ENCODE data around the gene CDPF1. TPM values are rescaled to one million over a fixed set of nuclear protein-coding genes. Genes with fewer than 3 reads are reported as not detected.

Gene CDPF1
- total and polyA plus RNA-seq, 4 donors: 8.9 to 17.2 (median 12.4) TPM

GRCh38 chr22:46280063-46280817 is 30.1 kb upstream of the CDPF1 start:
- Histone ChIP-seq H3K4me1 (ENCODE audit: control insufficient read depth in 5 of 5, insufficient read depth in 5 of 5, low read length in 5 of 5) (no peaks in the 10 kb centered on the region), H3K9me3 (ENCODE audit: control insufficient read depth in 4 of 4, insufficient read depth in 3 of 4, low read length in 3 of 4) (no peaks in the 10 kb centered on the region), H3K4me3 (no peak overlapping the region), H3K9ac (ENCODE audit: insufficient read depth in 1 of 2, low read length in 2 of 2) (no peak overlapping the region), H3K27ac (ENCODE audit: low read depth in 1 of 2, low read length in 1 of 2) (peak overlapping the region in 1 of 2 donors; percentile 52), H3K27me3 (ENCODE audit: control insufficient read depth in 3 of 3, insufficient read depth in 3 of 3, low read length in 2 of 3) (no peaks in the 10 kb centered on the region), H3K36me3 (ENCODE audit: control insufficient read depth in 4 of 4, insufficient read depth in 4 of 4, low read length in 4 of 4) (peaks cover 19 to 67% (median 44%) of the 10 kb centered on the region in 4 donors)
- DNase-seq (no peak), ATAC-seq (ENCODE audit: insufficient read depth, low FRiP score) (no peak)
- WGBS, 2 donors: 95 to 100% methylated on average over 11 to 12 of the region's 12 CpGs
- TF ChIP-seq CTCF (IDR thresholded peaks at IDR 0.05; ENCODE audit: control extremely low read depth, extremely low read depth): no peak

DNA sequence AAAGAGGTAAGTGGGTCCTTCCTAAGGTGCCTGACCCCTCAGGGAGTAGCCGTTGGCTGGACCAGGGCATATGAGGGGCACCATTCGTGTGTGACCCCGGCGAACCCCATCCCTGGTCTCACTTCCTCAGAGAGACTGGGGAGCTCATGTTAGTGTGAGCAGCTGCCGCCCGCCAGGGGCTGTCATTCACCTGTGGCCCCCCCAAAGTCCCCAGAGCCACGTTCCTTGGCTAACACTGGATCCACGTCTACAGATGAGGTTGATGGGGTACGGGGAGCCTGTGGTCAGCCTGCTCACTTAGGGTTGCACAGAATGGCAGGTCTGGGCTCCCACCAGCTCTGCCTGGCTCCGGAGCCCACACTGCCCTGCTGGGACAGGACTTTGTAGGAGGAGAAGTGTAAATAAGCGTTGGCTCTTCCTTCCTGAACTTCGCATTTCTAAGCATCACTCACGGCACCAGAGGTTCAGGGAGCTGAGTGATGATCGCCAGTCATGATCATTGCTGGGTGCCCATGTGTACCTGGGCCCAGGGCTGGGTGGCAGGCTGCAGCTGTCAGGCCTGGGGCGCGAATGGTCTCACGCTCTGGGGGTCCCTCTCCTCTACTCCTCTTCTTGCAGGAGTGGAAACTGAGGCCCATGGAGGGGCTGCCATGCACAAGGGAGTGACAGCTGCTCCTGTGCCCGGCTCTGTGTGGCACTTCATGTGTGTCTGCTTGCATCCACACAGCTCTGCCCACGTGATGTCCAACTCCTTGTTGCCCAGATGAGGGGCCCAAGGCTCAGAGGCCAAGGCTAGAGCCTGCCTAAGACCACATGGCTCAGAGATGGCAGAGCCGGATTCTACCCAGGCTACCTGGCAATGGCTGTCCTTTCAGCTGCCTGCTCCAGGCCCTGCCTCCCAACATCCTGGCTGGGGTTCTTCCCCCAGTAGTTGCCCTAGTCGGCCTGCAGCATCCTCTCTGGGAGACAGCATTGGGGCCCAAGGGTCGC is 28.9 kb upstream of the CDPF1 start:
- H3K36me3 ChIP-seq (ENCODE audit: control insufficient read depth in 4 of 4, insufficient read depth in 4 of 4, low read length in 4 of 4): peaks cover 14 to 68% (median 42%) of the 10 kb centered on the region in 4 donors
- no peak overlapping the region for H3K4me3 ChIP-seq
- no peaks in the 10 kb centered on the region for H3K4me1 ChIP-seq (ENCODE audit: control insufficient read depth in 5 of 5, insufficient read depth in 5 of 5, low read length in 5 of 5)
- WGBS, 2 donors: 94 to 97% methylated on average over 22 of the region's 22 CpGs
- H3K27me3 ChIP-seq (ENCODE audit: control insufficient read depth in 3 of 3, insufficient read depth in 3 of 3, low read length in 2 of 3): no peaks in the 10 kb centered on the region
- H3K9ac ChIP-seq (ENCODE audit: insufficient read depth in 1 of 2, low read length in 2 of 2): no peak overlapping the region
- no peaks in the 10 kb centered on the region for H3K9me3 ChIP-seq (ENCODE audit: control insufficient read depth in 4 of 4, insufficient read depth in 3 of 4, low read length in 3 of 4)
- H3K27ac ChIP-seq (ENCODE audit: low read depth in 1 of 2, low read length in 1 of 2): no peak overlapping the region
- DNase-seq (no peak), ATAC-seq (ENCODE audit: insufficient read depth, low FRiP score) (no peak)
- TF ChIP-seq CTCF (IDR thresholded peaks at IDR 0.05; ENCODE audit: control extremely low read depth, extremely low read depth): no peak

DNA sequence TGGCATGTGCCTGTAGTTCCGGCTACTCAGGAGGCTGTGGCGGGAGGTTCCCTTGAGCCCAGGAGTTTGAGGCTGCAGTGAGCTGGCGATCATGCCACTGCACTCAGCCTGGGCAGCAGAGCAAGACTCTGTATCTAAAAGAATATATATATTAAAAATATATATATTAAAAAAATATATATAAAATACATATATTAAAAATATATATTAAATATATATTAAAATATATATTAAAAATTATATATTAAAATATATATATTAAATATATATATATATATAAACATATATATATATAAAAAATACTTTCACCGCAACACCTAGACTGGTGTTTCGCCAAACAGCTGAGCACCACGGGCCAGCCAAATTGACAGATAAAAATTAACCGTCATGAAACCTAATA is 26.5 kb upstream of the CDPF1 start:
- no peak overlapping the region for H3K27ac ChIP-seq (ENCODE audit: low read depth in 1 of 2, low read length in 1 of 2)
- H3K4me3 ChIP-seq: no peak overlapping the region
- no peaks in the 10 kb centered on the region for H3K4me1 ChIP-seq (ENCODE audit: control insufficient read depth in 5 of 5, insufficient read depth in 5 of 5, low read length in 5 of 5)
- TF ChIP-seq CTCF (IDR thresholded peaks at IDR 0.05; ENCODE audit: control extremely low read depth, extremely low read depth): no peak
- H3K9ac ChIP-seq (ENCODE audit: insufficient read depth in 1 of 2, low read length in 2 of 2): no peak overlapping the region
- 98 to 99% methylated on average over 7 of the region's 7 CpGs for WGBS, 2 donors
- no peak for DNase-seq
- H3K9me3 ChIP-seq (ENCODE audit: control insufficient read depth in 4 of 4, insufficient read depth in 3 of 4, low read length in 3 of 4): no peaks in the 10 kb centered on the region
- ATAC-seq (ENCODE audit: insufficient read depth, low FRiP score): no peak
- peaks cover 11 to 72% (median 49%) of the 10 kb centered on the region in 4 donors for H3K36me3 ChIP-seq (ENCODE audit: control insufficient read depth in 4 of 4, insufficient read depth in 4 of 4, low read length in 4 of 4)
- no peaks in the 10 kb centered on the region for H3K27me3 ChIP-seq (ENCODE audit: control insufficient read depth in 3 of 3, insufficient read depth in 3 of 3, low read length in 2 of 3)
